Central memory CD8-positive, alpha-beta T cell (primary cell): ENCODE results near the gene PNN.
"Not testable (repeated sequence)": the region's sequence is repeated elsewhere in the genome, so short reads cannot be mapped to it uniquely, and the experiment has no call there.

ENCODE experiments used
- ATAC-seq: fragments of 150-1000 bp; cut with Tn5 transposase; replicated peaks from 2 replicates; pipeline ENCODE4 v1.10.0; 2022; ENCODE audit warnings: mild to moderate bottlenecking, moderate FRiP score, moderate number of reproducible peaks; ENCODE audit not compliant: poor library complexity, severe bottlenecking; ENCODE audit errors: extremely low read depth
- DNase-seq, 2 donors: peaks; one replicate each; pipeline ENCODE4 v3.0.0; 2021; ENCODE audit warnings: low spot score in 2 of 2
- H3K27ac Mint-ChIP-seq: one replicate; pipeline ENCODE4 v1.8.0; 2022; ENCODE audit warnings: low read depth, mild to moderate bottlenecking, moderate library complexity, mixed read lengths
- H3K27me3 Mint-ChIP-seq: one replicate; pipeline ENCODE4 v1.8.0; 2022; ENCODE audit warnings: mixed read lengths
- H3K36me3 Mint-ChIP-seq: one replicate; pipeline ENCODE4 v1.8.0; 2022; ENCODE audit warnings: mild to moderate bottlenecking, moderate library complexity, mixed read lengths; ENCODE audit not compliant: insufficient read depth
- H3K4me1 Mint-ChIP-seq: one replicate; pipeline ENCODE4 v1.8.0; 2022; ENCODE audit warnings: mixed read lengths
- H3K4me3 Mint-ChIP-seq: one replicate; pipeline ENCODE4 v1.8.0; 2022; ENCODE audit warnings: mild to moderate bottlenecking, moderate library complexity, mixed read lengths
- H3K9me3 Mint-ChIP-seq: one replicate; pipeline ENCODE4 v1.8.0; 2022; ENCODE audit warnings: mixed read lengths

The PNN gene

GRCh38 chr14:39184628-39185255 lies 9.7 kb downstream of the PNN start:
- H3K9me3 Mint-ChIP-seq, result no peaks in the 10 kb centered on the region
- no peaks in the 10 kb centered on the region for H3K27me3 Mint-ChIP-seq
- DNase-seq (no peak), ATAC-seq (no peak)
- peaks cover 12% of the 10 kb centered on the region for H3K4me1 Mint-ChIP-seq
- peaks cover 32% of the 10 kb centered on the region for H3K36me3 Mint-ChIP-seq
- no peak overlapping the region for H3K27ac Mint-ChIP-seq
- H3K4me3 Mint-ChIP-seq, result no peak overlapping the region

GRCh38 chr14:39185256-39186049 lies 10.4 kb downstream of the PNN start:
- no peak for DNase-seq
- peaks cover 30% of the 10 kb centered on the region for H3K36me3 Mint-ChIP-seq
- H3K4me3 Mint-ChIP-seq, result no peak overlapping the region
- no peaks in the 10 kb centered on the region for H3K9me3 Mint-ChIP-seq
- H3K27ac Mint-ChIP-seq, result no peak overlapping the region
- H3K27me3 Mint-ChIP-seq, result no peaks in the 10 kb centered on the region
- no peak for ATAC-seq
- H3K4me1 Mint-ChIP-seq, result peaks cover 12% of the 10 kb centered on the region

GRCh38 chr14:39186941-39187525 lies 12.0 kb downstream of the PNN start:
- DNase-seq, result no peak
- Mint-ChIP-seq H3K4me1 (peaks cover 12% of the 10 kb centered on the region), H3K36me3 (peaks cover 30% of the 10 kb centered on the region), H3K4me3 (no peak overlapping the region), H3K9me3 (no peaks in the 10 kb centered on the region), H3K27ac (no peak overlapping the region), H3K27me3 (no peaks in the 10 kb centered on the region)
- no peak for ATAC-seq

DNA sequence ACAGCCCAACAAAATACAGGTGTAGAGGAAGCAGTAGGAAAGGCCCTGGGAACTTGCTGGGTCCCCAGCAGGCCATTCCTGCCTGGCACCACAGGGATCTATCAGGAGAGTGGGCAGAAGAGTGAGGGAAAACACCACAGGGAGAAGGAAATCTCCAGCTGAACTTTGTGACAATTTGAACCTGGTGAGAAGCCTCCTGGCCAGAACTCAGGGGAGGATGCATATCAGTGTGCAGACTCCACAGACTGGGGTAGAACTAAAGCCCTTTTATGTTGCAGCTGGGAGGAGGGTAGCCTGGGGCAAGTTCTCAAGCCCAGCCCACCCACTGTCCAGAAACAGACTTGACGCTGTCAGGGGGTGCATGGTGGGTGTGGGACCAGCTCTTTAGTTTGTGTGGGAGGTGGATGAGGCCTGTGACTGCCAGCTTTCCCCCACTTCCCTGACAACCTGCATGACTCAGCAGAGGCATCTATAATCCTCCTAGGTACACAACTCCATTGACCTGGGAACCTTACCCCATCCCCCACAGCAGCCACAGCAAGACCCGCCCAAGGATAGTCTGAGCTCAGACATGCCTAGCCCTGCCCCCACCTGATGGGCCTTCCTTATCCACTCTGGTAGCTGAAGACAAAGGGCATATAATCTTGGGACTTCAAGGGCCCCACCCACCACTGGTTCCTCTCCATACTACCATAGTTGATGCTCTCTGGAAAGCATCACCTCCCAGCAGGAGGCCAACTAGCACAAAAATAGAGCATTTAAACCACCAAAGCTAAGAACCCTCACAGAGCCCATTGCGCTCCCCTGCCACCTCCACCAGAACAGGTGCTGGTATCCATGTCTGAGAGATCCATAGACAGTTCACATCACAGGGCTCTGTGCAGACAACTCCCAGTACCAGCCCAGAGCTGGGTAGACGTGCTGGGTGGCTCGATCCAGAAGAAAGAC lies 28.9 kb downstream of the PNN start:
- Mint-ChIP-seq H3K4me3 (no peak overlapping the region), H3K36me3 (no peaks in the 10 kb centered on the region), H3K27ac (peak overlapping the region; percentile 16), H3K27me3 (no peaks in the 10 kb centered on the region), H3K4me1 (peaks cover 9% of the 10 kb centered on the region), H3K9me3 (no peaks in the 10 kb centered on the region)
- DNase-seq, result no peak
- no peak for ATAC-seq

- H3K27ac Mint-ChIP-seq, result peak overlapping the region; percentile 19
- not testable (repeated sequence) for ATAC-seq, H3K27me3 Mint-ChIP-seq, H3K9me3 Mint-ChIP-seq, H3K36me3 Mint-ChIP-seq, DNase-seq, H3K4me1 Mint-ChIP-seq, H3K4me3 Mint-ChIP-seq
These were observed 32.4 kb downstream of the PNN start for GRCh38 chr14:39207430-39207829.

GRCh38 chr14:39211109-39211741 lies 36.2 kb downstream of the PNN start:
- H3K4me1 Mint-ChIP-seq, result peaks cover 9% of the 10 kb centered on the region
- H3K27me3 Mint-ChIP-seq, result no peaks in the 10 kb centered on the region
- no peak overlapping the region for H3K4me3 Mint-ChIP-seq
- H3K36me3 Mint-ChIP-seq, result peaks cover 2% of the 10 kb centered on the region
- no peak for ATAC-seq
- H3K9me3 Mint-ChIP-seq, result no peaks in the 10 kb centered on the region
- no peak for DNase-seq
- no peak overlapping the region for H3K27ac Mint-ChIP-seq

DNA sequence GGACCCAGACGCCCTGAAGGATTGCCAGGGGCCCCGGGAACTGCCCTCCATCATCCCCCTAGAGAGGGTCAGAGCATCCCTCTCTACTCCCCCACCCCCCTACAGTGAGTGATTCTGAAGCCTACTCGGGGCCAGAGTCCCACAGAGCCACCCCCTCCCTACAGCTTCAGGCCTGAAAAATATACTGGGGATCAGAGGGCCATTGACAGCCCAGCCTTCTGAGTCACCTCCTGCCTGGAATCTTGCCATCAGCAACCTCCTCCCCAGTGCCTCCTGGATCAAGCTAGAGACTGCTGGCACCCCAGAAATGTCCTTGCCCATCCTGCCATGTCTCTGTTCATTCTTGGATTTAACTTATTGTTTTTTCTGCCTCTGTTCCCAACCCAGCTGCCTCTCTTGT lies 37.0 kb downstream of the PNN start:
- H3K4me3 Mint-ChIP-seq, result no peak overlapping the region
- ATAC-seq, result no peak
- peaks cover 11% of the 10 kb centered on the region for H3K4me1 Mint-ChIP-seq
- no peak overlapping the region for H3K27ac Mint-ChIP-seq
- H3K9me3 Mint-ChIP-seq, result no peaks in the 10 kb centered on the region
- H3K36me3 Mint-ChIP-seq, result peaks cover 2% of the 10 kb centered on the region
- H3K27me3 Mint-ChIP-seq, result no peaks in the 10 kb centered on the region
- no peak for DNase-seq

GRCh38 chr14:39212693-39213092 lies 37.6 kb downstream of the PNN start:
- H3K36me3 Mint-ChIP-seq, result peaks cover 2% of the 10 kb centered on the region
- no peaks in the 10 kb centered on the region for H3K9me3 Mint-ChIP-seq
- peaks cover 10% of the 10 kb centered on the region for H3K4me1 Mint-ChIP-seq
- ATAC-seq, result no peak
- DNase-seq, result no peak
- H3K27ac Mint-ChIP-seq, result no peak overlapping the region
- H3K4me3 Mint-ChIP-seq, result no peak overlapping the region
- H3K27me3 Mint-ChIP-seq, result no peaks in the 10 kb centered on the region

- Mint-ChIP-seq H3K9me3 (no peaks in the 10 kb centered on the region), H3K27me3 (no peaks in the 10 kb centered on the region), H3K36me3 (no peaks in the 10 kb centered on the region), H3K27ac (no peak overlapping the region), H3K4me3 (no peak overlapping the region), H3K4me1 (peaks cover 7% of the 10 kb centered on the region)
- no peak for DNase-seq
- no peak for ATAC-seq
These were observed 42.3 kb downstream of the PNN start for GRCh38 chr14:39217214-39217879.

GRCh38 chr14:39218171-39218769 lies 43.2 kb downstream of the PNN start:
- DNase-seq (no peak), ATAC-seq (no peak)
- Mint-ChIP-seq H3K36me3 (no peaks in the 10 kb centered on the region), H3K4me1 (peaks cover 7% of the 10 kb centered on the region), H3K9me3 (no peaks in the 10 kb centered on the region), H3K4me3 (no peak overlapping the region), H3K27ac (no peak overlapping the region), H3K27me3 (no peaks in the 10 kb centered on the region)

GRCh38 chr14:39219075-39219499 lies 44.0 kb downstream of the PNN start:
- no peak for ATAC-seq
- H3K27ac Mint-ChIP-seq, result no peak overlapping the region

More at GRCh38 chr14:39219075-39219499, 44.0 kb downstream of the PNN start:
- no peaks in the 10 kb centered on the region for H3K9me3 Mint-ChIP-seq
- H3K27me3 Mint-ChIP-seq, result no peaks in the 10 kb centered on the region
- no peak overlapping the region for H3K4me3 Mint-ChIP-seq
- peaks cover 7% of the 10 kb centered on the region for H3K4me1 Mint-ChIP-seq
- no peaks in the 10 kb centered on the region for H3K36me3 Mint-ChIP-seq
- no peak for DNase-seq
